B cell (primary cell): ENCODE data around the gene SPATA20. TPM values are rescaled to one million over a fixed set of nuclear protein-coding genes. Genes with fewer than 3 reads are reported as not detected.

Source experiments
- ATAC-seq: fragments of 200-7000 bp; cut with Tn5 transposase; one replicate; pipeline ENCODE4 v1.10.0; 2021; ENCODE audit warnings: low read depth, mild to moderate bottlenecking, moderate number of reproducible peaks, moderate library complexity
- CTCF ChIA-PET: fragments of 350-600 bp; sonication (Branson Sonifier 250); formaldehyde crosslinking; loops from one replicate; lab custom pipeline; 2021; ENCODE audit warnings: antibody characterized with exemption, inconsistent platforms; lab: Charles Lee
- POLR2A ChIA-PET: fragments of 350-600 bp; sonication (Branson Sonifier 250); formaldehyde crosslinking; loops from one replicate; lab custom pipeline; 2021; ENCODE audit warnings: antibody characterized with exemption; lab: Charles Lee
- DNase-seq: peaks from one replicate; pipeline ENCODE4 v3.0.0; 2013
- H2AFZ ChIP-seq: 2 replicates; pipeline ENCODE4 v1.6.1; 2012; ENCODE audit warnings: mild to moderate bottlenecking, low read depth, low read length; ENCODE audit not compliant: insufficient read depth, poor library complexity, severe bottlenecking
- H3K27ac ChIP-seq, 2 donors: 1 replicate in 1 of 2; 2 replicates in 1 of 2; pipeline ENCODE4 v1.5.1; 2012 to 2013; ENCODE audit warnings: low read length in 2 of 2, mild to moderate bottlenecking in 2 of 2, moderate library complexity in 1 of 2
- H3K27me3 ChIP-seq, 4 experiments: fragments of 200-600 bp in 1 of 4; sonication (generic) in 1 of 4; replicated peaks in 1 of 4; 1 replicate in 2 of 4; 2 replicates in 2 of 4; pipeline versions ENCODE4 v1.6.1 to v1.7.0; 2013 to 2016; ENCODE audit warnings: low read length in 3 of 4, mild to moderate bottlenecking in 2 of 4, mixed read lengths in 1 of 4, moderate library complexity in 1 of 4; ENCODE audit not compliant: insufficient read depth in 4 of 4, control insufficient read depth in 3 of 4; ENCODE audit errors: control extremely low read depth in 1 of 4
- H3K36me3 ChIP-seq, 2 experiments: replicated peaks in 1 of 2; 1 replicate in 1 of 2; 2 replicates in 1 of 2; pipeline versions ENCODE4 v1.6.1 to v1.7.1; 2013; ENCODE audit warnings: low read length in 1 of 2; ENCODE audit not compliant: insufficient read depth in 2 of 2, control insufficient read depth in 1 of 2; ENCODE audit errors: control extremely low read depth in 1 of 2, extremely low read depth in 1 of 2
- H3K4me1 ChIP-seq, 2 donors: fragments of 200-600 bp in 1 of 2; sonication (generic) in 1 of 2; 1 replicate in 1 of 2; 2 replicates in 1 of 2; pipeline versions ENCODE4 v1.5.1 to v1.6.1; 2013 to 2017; ENCODE audit warnings: low read length in 2 of 2; ENCODE audit not compliant: control insufficient read depth in 2 of 2, insufficient read depth in 2 of 2
- H3K4me2 ChIP-seq: replicated peaks from 2 replicates; pipeline ENCODE3; 2012; ENCODE audit warnings: mild to moderate bottlenecking, low read depth, low read length; ENCODE audit not compliant: poor library complexity, severe bottlenecking
- H3K4me3 ChIP-seq, 5 experiments: fragments of 200-600 bp in 1 of 5; sonication (generic) in 1 of 5; 1 replicate in 3 of 5; 2 replicates in 2 of 5; pipeline versions ENCODE4 v1.5.1 to v1.7.0; 2011 to 2016; ENCODE audit warnings: low read length in 4 of 5, mild to moderate bottlenecking in 4 of 5, low read depth in 2 of 5, control low read depth in 1 of 5, moderate library complexity in 1 of 5; ENCODE audit not compliant: insufficient read depth in 1 of 5; ENCODE audit errors: control extremely low read depth in 1 of 5, extremely low read depth in 1 of 5
- H3K79me2 ChIP-seq: fragments of 200-600 bp; sonication (generic); one replicate; pipeline ENCODE4 v1.6.0; 2016; ENCODE audit warnings: low read length; ENCODE audit not compliant: control insufficient read depth, insufficient read depth
- H3K9ac ChIP-seq: fragments of 200-600 bp; sonication (generic); 2 replicates; pipeline ENCODE4 v1.6.1; 2017; ENCODE audit warnings: mild to moderate bottlenecking, low read length, moderate library complexity
- H3K9me3 ChIP-seq, 3 donors: one replicate each; pipeline versions ENCODE4 v1.6.1 to v1.7.1; 2013; ENCODE audit warnings: low read length in 2 of 3; ENCODE audit not compliant: control insufficient read depth in 2 of 3, insufficient read depth in 1 of 3; ENCODE audit errors: control extremely low read depth in 1 of 3
- H4K20me1 ChIP-seq: 2 replicates; pipeline ENCODE4 v1.6.0; 2012; ENCODE audit warnings: mild to moderate bottlenecking, low read length; ENCODE audit not compliant: insufficient read depth, control insufficient read depth, poor library complexity, severe bottlenecking
- H3K27ac Mint-ChIP-seq: one replicate; pipeline ENCODE4 v1.8.0; 2021; ENCODE audit warnings: mixed read lengths
- H3K27me3 Mint-ChIP-seq: one replicate; pipeline ENCODE4 v1.8.0; 2021; ENCODE audit warnings: mixed read lengths
- H3K4me1 Mint-ChIP-seq: one replicate; pipeline ENCODE4 v1.8.0; 2021; ENCODE audit warnings: mixed read lengths
- H3K4me3 Mint-ChIP-seq: one replicate; pipeline ENCODE4 v1.8.0; 2021; ENCODE audit warnings: mixed read lengths
- H3K9me3 Mint-ChIP-seq: one replicate; pipeline ENCODE4 v1.8.0; 2022; ENCODE audit warnings: mixed read lengths; ENCODE audit not compliant: insufficient read depth
- CTCF ChIP-seq: fragments of 200-600 bp; IDR thresholded peaks from one replicate; pipeline ENCODE4 v1.8.0; 2022; ENCODE audit warnings: antibody characterized with exemption, mild to moderate bottlenecking
- EZH2 ChIP-seq: IDR thresholded peaks from 2 replicates; pipeline ENCODE4 v1.6.1; 2012; ENCODE audit warnings: borderline replicate concordance, low read depth, mild to moderate bottlenecking, moderate library complexity, low read length; ENCODE audit not compliant: insufficient read depth, poor library complexity, severe bottlenecking
- WGBS: methylation state at CpG from one replicate; pipeline ENCODE4 v1.1.5; 2013; ENCODE audit warnings: missing lambda C conversion rate; ENCODE audit not compliant: insufficient coverage; 5-methylcytosine and 5-hydroxymethylcytosine counted together
- intact Hi-C: fragments of 100-400 bp; cut with micrococcal nuclease; formaldehyde crosslinking; loops from one replicate; pipeline ENCODE4 v1.10.0; 2022
- polyA plus RNA-seq: library from polyadenylated mRNA; depleted of rRNA; stranded (reverse); fragments of >200 nt; gene quantifications from 2 replicates; pipeline ENCODE4 v1.2.3, GENCODE V29; 2012
- total RNA-seq, 2 donors: library from RNA; stranded (reverse); fragments of 120-200 nt in 1 of 2; gene quantifications; 1 replicate in 1 of 2; 2 replicates in 1 of 2; pipeline versions ENCODE4 v1.2.3 to v1.2.4, GENCODE V29; 2013 to 2022

The SPATA20 gene
- total and polyA plus RNA-seq, 2 donors (not counting 1 experiment from before 2014, with no cell fraction given), result 61.7 to 68.5 TPM

GRCh38 chr17:50518384-50519023 is 28.5 kb upstream of the SPATA20 start:
- H2AFZ ChIP-seq, result no peak overlapping the region
- ATAC-seq, result no peak

More at GRCh38 chr17:50518384-50519023, 28.5 kb upstream of the SPATA20 start:
- Mint-ChIP-seq H3K4me1 (no peaks in the 10 kb centered on the region), H3K4me3 (no peak overlapping the region), H3K9me3 (no peaks in the 10 kb centered on the region), H3K27me3 (no peaks in the 10 kb centered on the region), H3K27ac (no peak overlapping the region)
- Histone ChIP-seq H3K4me2 (no peak overlapping the region), H3K4me1 (no peaks in the 10 kb centered on the region), H4K20me1 (no peaks in the 10 kb centered on the region), H3K27me3 (no peaks in the 10 kb centered on the region), H3K27ac (no peak overlapping the region), H3K9ac (no peak overlapping the region), H3K36me3 (no peaks in the 10 kb centered on the region), H3K9me3 (no peaks in the 10 kb centered on the region), H3K79me2 (no peaks in the 10 kb centered on the region), H3K4me3 (no peak overlapping the region)
- 95% methylated on average over 13 of the region's 13 CpGs for WGBS
- ChIA-PET POLR2A (no interaction called here), CTCF (interaction anchor here (1.8 kb wide), 1 partner anchor 35 kb away, joined by 4 read pairs; no protein-coding TSS in a partner anchor)
- intact Hi-C loops, result no loop called here
- DNase-seq, result no peak
- TF ChIP-seq EZH2 (no peak), CTCF (no peak)
